SK-N-SH treated with all-trans-retinoic acid at 6 μM for 48 hours (cell line): ENCODE data around the gene GOLGA6L7.
"Not testable (repeated sequence)": the region's sequence is repeated elsewhere in the genome, so short reads cannot be mapped to it uniquely, and the experiment has no call there.

ENCODE experiments used
- PATZ1 ChIP-seq: fragments of 250-450 bp; sonication (Bioruptor Pico); IDR thresholded peaks from 2 replicates; pipeline ENCODE4 v1.8.0; 2020; ENCODE audit warnings: mild to moderate bottlenecking, moderate library complexity, borderline replicate concordance
- ZNF565 ChIP-seq: fragments of 450-650 bp; formaldehyde crosslinking; conservative IDR thresholded peaks from 2 replicates; pipeline ENCODE4 v1.5.0; 2020; ENCODE audit warnings: low read depth, mild to moderate bottlenecking, moderate library complexity

- TF ChIP-seq PATZ1, ZNF565 (CRISPR knock-in tag): not testable (repeated sequence)
These were observed at the start of gene GOLGA6L7 for GRCh38 chr15:28848521-28848920.
